Nephron (organoid): Measurements from ENCODE around the gene SH3PXD2A.

Source experiments
- H3K27ac Mint-ChIP-seq, 3 experiments: 2 replicates each; pipeline ENCODE4 v1.8.0; 2020; ENCODE audit warnings: mixed read lengths in 3 of 3, mild to moderate bottlenecking in 2 of 3, moderate library complexity in 1 of 3
- H3K27me3 Mint-ChIP-seq: 2 replicates; pipeline ENCODE4 v1.8.0; 2021; ENCODE audit warnings: low read depth, mild to moderate bottlenecking, moderate library complexity, mixed read lengths
- H3K36me3 Mint-ChIP-seq: 2 replicates; pipeline ENCODE4 v1.8.0; 2020; ENCODE audit warnings: low read depth, mixed read lengths
- H3K4me1 Mint-ChIP-seq: 2 replicates; pipeline ENCODE4 v1.8.0; 2020; ENCODE audit warnings: mixed read lengths
- H3K4me3 Mint-ChIP-seq, 3 experiments: 2 replicates each; pipeline ENCODE4 v1.8.0; 2020; ENCODE audit warnings: mild to moderate bottlenecking in 3 of 3, mixed read lengths in 3 of 3, moderate library complexity in 2 of 3
- H3K9me3 Mint-ChIP-seq: 2 replicates; pipeline ENCODE4 v1.8.0; 2020; ENCODE audit warnings: mixed read lengths
- CTCF ChIP-seq, 3 experiments: fragments of 200-600 bp; sonication (generic); IDR thresholded peaks; one replicate each; pipeline ENCODE4 v1.5.0; 2021; ENCODE audit warnings: antibody characterized with exemption in 3 of 3; ENCODE audit not compliant: unreplicated experiment in 3 of 3

SH3PXD2A gene

GRCh38 chr10:103803941-103804340 lies 51.4 kb downstream of the SH3PXD2A start:
- Mint-ChIP-seq H3K36me3 (peaks cover 9% of the 10 kb centered on the region), H3K4me1 (peaks cover 35% of the 10 kb centered on the region), H3K9me3 (no peaks in the 10 kb centered on the region), H3K27ac (peak overlapping the region in 2 of 3 experiments; percentile 13 to 82), H3K4me3 (no peak overlapping the region), H3K27me3 (peaks cover 15% of the 10 kb centered on the region)
- no peak for TF ChIP-seq CTCF (IDR thresholded peaks at IDR 0.05; ENCODE audit: unreplicated experiment in 3 of 3)

GRCh38 chr10:103802637-103803353 lies 52.6 kb downstream of the SH3PXD2A start:
- Mint-ChIP-seq H3K9me3 (no peaks in the 10 kb centered on the region), H3K27ac (no peak overlapping the region), H3K27me3 (peaks cover 15% of the 10 kb centered on the region), H3K36me3 (peaks cover 12% of the 10 kb centered on the region), H3K4me3 (no peak overlapping the region), H3K4me1 (peaks cover 28% of the 10 kb centered on the region)
- no peak for TF ChIP-seq CTCF (IDR thresholded peaks at IDR 0.05; ENCODE audit: unreplicated experiment in 3 of 3)

GRCh38 chr10:103802081-103802480 lies 53.3 kb downstream of the SH3PXD2A start:
- peaks cover 15% of the 10 kb centered on the region for H3K27me3 Mint-ChIP-seq
- H3K36me3 Mint-ChIP-seq: peaks cover 13% of the 10 kb centered on the region
- no peak overlapping the region for H3K27ac Mint-ChIP-seq
- H3K4me1 Mint-ChIP-seq: peaks cover 20% of the 10 kb centered on the region
- no peak overlapping the region for H3K4me3 Mint-ChIP-seq
- no peak for TF ChIP-seq CTCF (IDR thresholded peaks at IDR 0.05; ENCODE audit: unreplicated experiment in 3 of 3)
- H3K9me3 Mint-ChIP-seq: no peaks in the 10 kb centered on the region

GRCh38 chr10:103800789-103801540 lies 54.4 kb downstream of the SH3PXD2A start:
- peaks cover 9% of the 10 kb centered on the region for H3K4me1 Mint-ChIP-seq
- no peak overlapping the region for H3K27ac Mint-ChIP-seq
- H3K27me3 Mint-ChIP-seq: peaks cover 10% of the 10 kb centered on the region
- no peaks in the 10 kb centered on the region for H3K9me3 Mint-ChIP-seq
- TF ChIP-seq CTCF (IDR thresholded peaks at IDR 0.05; ENCODE audit: unreplicated experiment in 3 of 3): no peak
- H3K4me3 Mint-ChIP-seq: no peak overlapping the region
- peaks cover 17% of the 10 kb centered on the region for H3K36me3 Mint-ChIP-seq

- peaks cover 13% of the 10 kb centered on the region for H3K4me1 Mint-ChIP-seq
- no peak for TF ChIP-seq CTCF (IDR thresholded peaks at IDR 0.05; ENCODE audit: unreplicated experiment in 3 of 3)
- H3K4me3 Mint-ChIP-seq: no peak overlapping the region
- peaks cover 17% of the 10 kb centered on the region for H3K36me3 Mint-ChIP-seq
- H3K27ac Mint-ChIP-seq: no peak overlapping the region
- H3K27me3 Mint-ChIP-seq: peaks cover 6% of the 10 kb centered on the region
- no peaks in the 10 kb centered on the region for H3K9me3 Mint-ChIP-seq
Observed at GRCh38 chr10:103800089-103800488, 55.3 kb downstream of the SH3PXD2A start.
